ENCODE data around the gene LRRC73.

DNA sequence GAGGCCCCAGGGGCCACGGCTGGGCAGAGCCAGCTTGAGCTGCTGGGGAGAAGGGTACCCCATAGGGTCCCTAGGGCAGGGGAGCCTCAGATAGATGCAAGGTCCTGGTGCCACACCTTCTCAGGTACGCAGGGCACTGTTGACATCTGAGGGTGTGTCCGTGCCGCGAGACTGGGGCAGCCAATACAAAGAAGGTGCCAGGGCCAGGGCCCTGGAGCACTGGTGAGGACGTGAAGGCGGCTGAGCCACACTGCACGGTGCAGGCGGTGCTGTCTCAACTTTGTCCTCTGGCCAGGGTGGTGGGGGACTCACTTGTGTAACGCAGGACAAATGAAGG lies 649 bp upstream of the LRRC73 start:
- TF ChIP-seq SIN3A (IDR thresholded peaks at IDR 0.05; ENCODE audit: borderline replicate concordance, insufficient read depth, low read length) (no peak), POLR2AphosphoS5 (IDR thresholded peaks at IDR 0.05; ENCODE audit: low read depth, low read length) (no peak), TAF1 (IDR thresholded peaks at IDR 0.05; ENCODE audit: borderline replicate concordance, insufficient read depth, low read length) (no peak)
